Endothelial cell of umbilical vein (primary cell): ENCODE results near the gene ADPRH. TPM values are rescaled to one million over a fixed set of nuclear protein-coding genes. Genes with fewer than 3 reads are reported as not detected.

Experiments used
- BruUV-seq: library from RNA; stranded (reverse); fragments of 400-500 nt; replicated peaks from 2 replicates; lab custom pipeline; 2021; lab: Mats Ljungman, UMichigan
- CTCF ChIA-PET: fragments of 300-600, 350-600 bp; sonication (Branson Sonifier 250); formaldehyde crosslinking; loops from one replicate; lab custom pipeline; 2021; ENCODE audit warnings: antibody characterized with exemption, inconsistent platforms; lab: Charles Lee
- POLR2A ChIA-PET: fragments of 300-600, 350-600 bp; sonication (Branson Sonifier 250); formaldehyde crosslinking; loops from one replicate; lab custom pipeline; 2021; ENCODE audit warnings: antibody characterized with exemption, inconsistent platforms; lab: Charles Lee
- DNase-seq: peaks from one replicate; pipeline ENCODE4 v3.0.0-alpha.2; 2011; ENCODE audit warnings: low read depth, low spot score
- FAIRE-seq: peaks from 2 replicates; lab custom pipeline; 2011; peaks lifted over from hg19 to GRCh38; lab: Jason Lieb, UNC
- H2AFZ ChIP-seq: 2 replicates; pipeline ENCODE4 v1.6.0; 2012; ENCODE audit warnings: low read depth, low read length, control low read depth, inconsistent platforms
- H3K27ac ChIP-seq: 2 replicates; pipeline ENCODE4 v1.5.1; 2011; ENCODE audit warnings: low read depth, mild to moderate bottlenecking, control low read depth, low read length, moderate library complexity; ENCODE audit not compliant: insufficient read depth
- H3K27me3 ChIP-seq, 2 experiments: 2 replicates each; pipeline versions ENCODE4 v1.6.0 to v1.6.1; 2011; ENCODE audit warnings: low read length in 2 of 2, mixed read lengths in 1 of 2; ENCODE audit not compliant: control insufficient read depth in 2 of 2, insufficient read depth in 2 of 2
- H3K36me3 ChIP-seq, 2 experiments: 2 replicates in 1 of 2; 3 replicates in 1 of 2; pipeline ENCODE4 v1.5.1; 2011; ENCODE audit warnings: low read length in 2 of 2, mild to moderate bottlenecking in 1 of 2, moderate library complexity in 1 of 2; ENCODE audit not compliant: control insufficient read depth in 2 of 2, insufficient read depth in 2 of 2; ENCODE audit errors: extremely low read depth in 1 of 2
- H3K4me1 ChIP-seq: 3 replicates; pipeline ENCODE4 v1.5.1; 2011; ENCODE audit warnings: mild to moderate bottlenecking, low read length; ENCODE audit not compliant: control insufficient read depth, insufficient read depth; ENCODE audit errors: extremely low read depth
- H3K4me2 ChIP-seq: 2 replicates; pipeline ENCODE4 v1.6.1; 2011; ENCODE audit warnings: low read length, control low read depth, mixed read lengths; ENCODE audit not compliant: insufficient read depth
- H3K4me3 ChIP-seq, 3 experiments: fragments of 200-600 bp in 1 of 3; sonication (generic), shearing (Covaris generic) in 1 of 3; replicated peaks in 1 of 3; 2 replicates each; pipeline ENCODE4 v1.5.1; 2011 to 2016; ENCODE audit warnings: control low read depth in 3 of 3, low read length in 3 of 3, mild to moderate bottlenecking in 2 of 3, inconsistent platforms in 1 of 3, low read depth in 1 of 3, moderate library complexity in 1 of 3; ENCODE audit not compliant: insufficient read depth in 1 of 3
- H3K79me2 ChIP-seq: 2 replicates; pipeline ENCODE4 v1.6.0; 2012; ENCODE audit warnings: low read length, inconsistent platforms; ENCODE audit not compliant: control insufficient read depth, insufficient read depth
- H3K9ac ChIP-seq: replicated peaks from 2 replicates; pipeline ENCODE3; 2011; ENCODE audit warnings: low read length, control low read depth; ENCODE audit not compliant: insufficient read depth; ENCODE audit errors: extremely low read depth
- H3K9me1 ChIP-seq: replicated peaks from 3 replicates; pipeline ENCODE4 v1.6.0; 2011; ENCODE audit warnings: mild to moderate bottlenecking, low read length; ENCODE audit not compliant: control insufficient read depth, insufficient read depth; ENCODE audit errors: extremely low read depth
- H3K9me3 ChIP-seq: replicated peaks from 2 replicates; pipeline ENCODE4 v1.5.1; 2012; ENCODE audit warnings: low read length, inconsistent platforms; ENCODE audit not compliant: control insufficient read depth, insufficient read depth
- H4K20me1 ChIP-seq: replicated peaks from 2 replicates; pipeline ENCODE3; 2011; ENCODE audit warnings: mild to moderate bottlenecking, low read length; ENCODE audit not compliant: control insufficient read depth, insufficient read depth; ENCODE audit errors: extremely low read depth
- CTCF ChIP-seq, 2 donors: IDR thresholded peaks; 1 replicate in 1 of 2; 2 replicates in 1 of 2; pipeline ENCODE4 v1.5.1; 2011; ENCODE audit warnings: low read length in 2 of 2, mild to moderate bottlenecking in 2 of 2, moderate library complexity in 2 of 2, control low read depth in 1 of 2, inconsistent platforms in 1 of 2, low read depth in 1 of 2; ENCODE audit not compliant: insufficient read depth in 1 of 2; ENCODE audit errors: extremely low read depth in 1 of 2
- EZH2 ChIP-seq: IDR thresholded peaks from 2 replicates; pipeline ENCODE4 v1.6.1; 2012; ENCODE audit warnings: borderline replicate concordance, low read depth, mild to moderate bottlenecking, moderate library complexity, low read length, inconsistent platforms; ENCODE audit not compliant: severe bottlenecking
- FOS ChIP-seq: IDR thresholded peaks from 2 replicates; pipeline ENCODE4 v1.6.1; 2011; ENCODE audit warnings: mild to moderate bottlenecking, low read length, moderate library complexity, borderline replicate concordance; ENCODE audit not compliant: insufficient read depth
- GATA2 ChIP-seq: IDR thresholded peaks from 2 replicates; pipeline ENCODE4 v1.7.0; 2011; ENCODE audit warnings: low read depth, mild to moderate bottlenecking, moderate library complexity, mixed read lengths, low read length; ENCODE audit not compliant: insufficient read length, insufficient read depth
- JUN ChIP-seq: IDR thresholded peaks from 2 replicates; pipeline ENCODE4 v1.6.1; 2011; ENCODE audit warnings: borderline replicate concordance, low read depth; ENCODE audit not compliant: insufficient read length, insufficient read depth
- MAX ChIP-seq: IDR thresholded peaks from 2 replicates; pipeline ENCODE4 v1.6.1; 2011; ENCODE audit not compliant: insufficient read depth, insufficient read length
- MYC ChIP-seq: IDR thresholded peaks from one replicate; pipeline ENCODE4 v1.6.1; 2011; ENCODE audit warnings: mild to moderate bottlenecking, low read depth, low read length
- POLR2A ChIP-seq: IDR thresholded peaks from 2 replicates; pipeline ENCODE4 v1.6.1; 2012; ENCODE audit warnings: low read depth, mild to moderate bottlenecking, control low read depth, low read length
- dilution Hi-C: fragments of 300-500 bp; cut with MboI; formaldehyde crosslinking; loops from one replicate; pipeline ENCODE4 v1.15.0; 2019; ENCODE audit warnings: low sequenced_read_pairs; ENCODE audit not compliant: extremely low pct_ligation_motif_present
- intact Hi-C: fragments of 100-400 bp; cut with micrococcal nuclease; formaldehyde crosslinking; loops from one replicate; pipeline ENCODE4 v1.10.0; 2022
- polyA plus RNA-seq, 4 experiments: library from polyadenylated mRNA; depleted of rRNA in 3 of 4; stranded (reverse) in 3 of 4; unstranded in 1 of 4; fragments of >200 nt; gene quantifications; 2 replicates each; pipeline versions ENCODE4 v1.2.1 to v1.2.3, GENCODE V29; 2011 to 2012; ENCODE audit warnings: missing spikeins in 1 of 4
- total RNA-seq: library from RNA; stranded (reverse); gene quantifications from 2 replicates; pipeline ENCODE4 v1.2.3, GENCODE V29; 2021

Gene ADPRH
- total and polyA plus RNA-seq, 2 donors (not counting 3 experiments of a cell fraction or from before 2014, with no cell fraction given) = 3.5 to 8.0 TPM

GRCh38 chr3:119538772-119539171 is 40.5 kb upstream of the ADPRH start:
- Histone ChIP-seq H3K27ac (no peak overlapping the region), H3K79me2 (no peaks in the 10 kb centered on the region), H3K4me1 (no peaks in the 10 kb centered on the region), H3K4me2 (no peak overlapping the region), H3K9ac (no peak overlapping the region), H3K27me3 (peaks cover 2 to 4% of the 10 kb centered on the region in 2 experiments), H3K9me1 (no peaks in the 10 kb centered on the region), H3K9me3 (no peaks in the 10 kb centered on the region), H3K36me3 (no peaks in the 10 kb centered on the region), H3K4me3 (no peak overlapping the region), H2AFZ (no peak overlapping the region), H4K20me1 (no peaks in the 10 kb centered on the region)
- dilution Hi-C loops (no loop called here), intact Hi-C loops (no loop called here)
- ChIA-PET POLR2A (no interaction called here), CTCF (no interaction called here)
- no TSS peak for BruUV-seq
- no peak for FAIRE-seq
- no peak for DNase-seq
- TF ChIP-seq MYC (no peak), GATA2 (no peak), EZH2 (no peak), FOS (no peak), POLR2A (no peak)

- no peaks in the 10 kb centered on the region for H3K4me1 ChIP-seq
- H3K79me2 ChIP-seq = no peaks in the 10 kb centered on the region
- H3K27me3 ChIP-seq = peaks cover 2 to 4% of the 10 kb centered on the region in 2 experiments
- intact Hi-C loops = no loop called here
- no peaks in the 10 kb centered on the region for H3K9me3 ChIP-seq
- ChIA-PET CTCF (interaction anchor here (0.8 kb wide), 1 partner anchor 14 kb away, joined by 3 read pairs; no protein-coding TSS in a partner anchor), POLR2A (no interaction called here)
- no peaks in the 10 kb centered on the region for H3K9me1 ChIP-seq
- DNase-seq = no peak
- TF ChIP-seq MYC (no peak), GATA2 (no peak), MAX (no peak), FOS (no peak), JUN (no peak), CTCF (IDR thresholded peaks at IDR 0.05; ENCODE audit: extremely low read depth in 1 of 2, insufficient read depth in 1 of 2, low read depth in 1 of 2, low read length in 2 of 2) (no peak)
- H3K27ac ChIP-seq = no peak overlapping the region
- H3K9ac ChIP-seq = no peak overlapping the region
- no peak for FAIRE-seq
- no peak overlapping the region for H3K4me2 ChIP-seq
- no peak overlapping the region for H3K4me3 ChIP-seq
- H3K36me3 ChIP-seq = no peaks in the 10 kb centered on the region
- dilution Hi-C loops = no loop called here
- H4K20me1 ChIP-seq = no peaks in the 10 kb centered on the region
- no peak overlapping the region for H2AFZ ChIP-seq
- BruUV-seq = no TSS peak
Measured at GRCh38 chr3:119541547-119541946, 37.7 kb upstream of the ADPRH start.
